Measurements from ENCODE around the gene FOXN3. TPM values are rescaled to one million over a fixed set of nuclear protein-coding genes. Genes with fewer than 3 reads are reported as not detected.
A peak's percentile ranks its signal among the peaks of the same experiment; 100 is the strongest.

FOXN3 gene
- total RNA-seq, 1 donor from 2014 or later, result 108 TPM

GRCh38 chr14:89378119-89378518 lies 38.9 kb downstream of the FOXN3 start:
- Mint-ChIP-seq H3K9me3 (ENCODE audit: unreplicated experiment) (no peaks in the 10 kb centered on the region), H3K4me3 (ENCODE audit: unreplicated experiment) (peak overlapping the region; percentile 34), H3K4me1 (ENCODE audit: unreplicated experiment) (peaks cover 6% of the 10 kb centered on the region), H3K27me3 (ENCODE audit: unreplicated experiment) (peaks cover 3% of the 10 kb centered on the region), H3K36me3 (ENCODE audit: low read depth, unreplicated experiment) (peaks cover 21% of the 10 kb centered on the region), H3K27ac (ENCODE audit: unreplicated experiment) (no peak overlapping the region)
- TF ChIP-seq CTCF (IDR thresholded peaks at IDR 0.05; ENCODE audit: unreplicated experiment), result no peak
- DNase-seq (ENCODE audit: low spot score), result no peak

DNA sequence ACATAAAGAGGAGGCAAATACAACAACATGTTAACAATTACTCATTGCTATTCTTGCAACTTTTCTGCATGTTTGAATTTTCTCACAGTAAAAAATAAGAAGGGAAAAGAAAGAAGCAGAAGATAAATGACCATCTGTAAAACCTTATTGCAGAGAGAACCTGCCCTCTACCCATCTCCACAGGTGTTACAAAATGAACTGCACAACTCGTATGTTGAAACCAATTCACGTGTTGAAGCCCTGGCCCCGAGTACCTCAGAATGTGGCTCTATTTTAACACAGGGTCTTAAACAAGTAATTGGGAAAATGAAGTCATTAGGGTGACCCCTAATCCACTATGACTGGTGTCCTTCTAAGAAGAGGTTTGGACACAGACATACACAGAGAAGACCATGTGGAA lies 39.5 kb downstream of the FOXN3 start:
- Mint-ChIP-seq H3K4me3 (ENCODE audit: unreplicated experiment) (no peak overlapping the region), H3K9me3 (ENCODE audit: unreplicated experiment) (no peaks in the 10 kb centered on the region), H3K27ac (ENCODE audit: unreplicated experiment) (no peak overlapping the region), H3K4me1 (ENCODE audit: unreplicated experiment) (peaks cover 10% of the 10 kb centered on the region), H3K36me3 (ENCODE audit: low read depth, unreplicated experiment) (peaks cover 21% of the 10 kb centered on the region), H3K27me3 (ENCODE audit: unreplicated experiment) (peaks cover 5% of the 10 kb centered on the region)
- no peak for DNase-seq (ENCODE audit: low spot score)
- no peak for TF ChIP-seq CTCF (IDR thresholded peaks at IDR 0.05; ENCODE audit: unreplicated experiment)

- no peak overlapping the region for H3K27ac Mint-ChIP-seq (ENCODE audit: unreplicated experiment)
- peaks cover 13% of the 10 kb centered on the region for H3K36me3 Mint-ChIP-seq (ENCODE audit: low read depth, unreplicated experiment)
- no peak overlapping the region for H3K4me3 Mint-ChIP-seq (ENCODE audit: unreplicated experiment)
- no peak for TF ChIP-seq CTCF (IDR thresholded peaks at IDR 0.05; ENCODE audit: unreplicated experiment)
- peaks cover 9% of the 10 kb centered on the region for H3K27me3 Mint-ChIP-seq (ENCODE audit: unreplicated experiment)
- no peaks in the 10 kb centered on the region for H3K9me3 Mint-ChIP-seq (ENCODE audit: unreplicated experiment)
- DNase-seq (ENCODE audit: low spot score), result no peak
- peaks cover 15% of the 10 kb centered on the region for H3K4me1 Mint-ChIP-seq (ENCODE audit: unreplicated experiment)
These were observed 42.1 kb downstream of the FOXN3 start for GRCh38 chr14:89374908-89375307.

DNA sequence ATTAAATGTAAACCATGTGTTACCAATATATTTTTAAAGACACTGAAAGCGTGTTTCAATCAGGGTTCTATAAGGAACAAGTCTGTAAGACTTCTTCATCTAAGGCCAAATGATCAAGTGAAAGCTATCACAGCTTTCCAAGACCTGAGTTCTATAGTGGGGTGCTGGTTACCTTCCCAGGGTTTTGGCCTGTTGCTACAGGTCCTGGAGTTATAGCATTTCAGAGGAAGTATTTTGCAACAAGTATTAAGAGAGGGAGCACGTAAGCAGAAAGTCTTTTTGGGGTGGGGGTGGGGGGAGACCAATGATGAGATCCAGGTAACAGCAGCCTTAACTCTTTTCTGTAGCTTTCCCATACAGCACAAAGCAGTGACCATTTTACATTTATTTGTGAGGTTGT lies 43.8 kb downstream of the FOXN3 start:
- peaks cover 9% of the 10 kb centered on the region for H3K27me3 Mint-ChIP-seq (ENCODE audit: unreplicated experiment)
- DNase-seq (ENCODE audit: low spot score), result no peak
- H3K36me3 Mint-ChIP-seq (ENCODE audit: low read depth, unreplicated experiment), result peaks cover 9% of the 10 kb centered on the region
- H3K4me1 Mint-ChIP-seq (ENCODE audit: unreplicated experiment), result peaks cover 21% of the 10 kb centered on the region
- H3K4me3 Mint-ChIP-seq (ENCODE audit: unreplicated experiment), result no peak overlapping the region
- no peak overlapping the region for H3K27ac Mint-ChIP-seq (ENCODE audit: unreplicated experiment)
- TF ChIP-seq CTCF (IDR thresholded peaks at IDR 0.05; ENCODE audit: unreplicated experiment), result no peak
- no peaks in the 10 kb centered on the region for H3K9me3 Mint-ChIP-seq (ENCODE audit: unreplicated experiment)

DNA sequence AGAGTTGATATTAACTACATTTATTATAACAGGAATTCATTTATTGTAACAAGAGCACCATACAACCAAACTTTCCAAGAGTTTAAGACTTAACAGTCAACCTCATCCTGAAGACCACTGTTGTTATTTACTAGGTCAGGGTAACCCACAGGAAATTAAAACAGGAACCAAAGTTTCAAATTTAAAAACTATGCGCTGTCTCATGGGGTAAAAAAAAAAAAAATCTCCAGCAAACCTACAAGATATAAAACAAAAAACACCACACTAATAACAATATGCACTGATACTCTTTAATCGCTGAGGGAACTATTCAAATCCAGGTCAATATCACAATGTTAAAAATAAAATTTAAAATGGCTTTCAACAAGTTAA lies 44.5 kb downstream of the FOXN3 start:
- H3K4me1 Mint-ChIP-seq (ENCODE audit: unreplicated experiment), result peaks cover 21% of the 10 kb centered on the region
- no peak for TF ChIP-seq CTCF (IDR thresholded peaks at IDR 0.05; ENCODE audit: unreplicated experiment)
- no peak overlapping the region for H3K4me3 Mint-ChIP-seq (ENCODE audit: unreplicated experiment)
- H3K9me3 Mint-ChIP-seq (ENCODE audit: unreplicated experiment), result no peaks in the 10 kb centered on the region
- DNase-seq (ENCODE audit: low spot score), result no peak
- H3K36me3 Mint-ChIP-seq (ENCODE audit: low read depth, unreplicated experiment), result peaks cover 6% of the 10 kb centered on the region
- H3K27me3 Mint-ChIP-seq (ENCODE audit: unreplicated experiment), result peaks cover 9% of the 10 kb centered on the region
- peak overlapping the region; percentile 24 for H3K27ac Mint-ChIP-seq (ENCODE audit: unreplicated experiment)

Data from endothelial cell (in vitro differentiated cells).